ENCODE measurements around the gene PPM1J. TPM values are rescaled to one million over a fixed set of nuclear protein-coding genes. Genes with fewer than 3 reads are reported as not detected.

PPM1J gene
- total and polyA plus RNA-seq, 2 of the 8 experiments (the other 6 are each of a cell fraction or from before 2014, with no cell fraction given) = 19.4 to 31.6 TPM

- no peak for TF ChIP-seq CHD7 (IDR thresholded peaks at IDR 0.05; ENCODE audit: insufficient replicate concordance, low read length)
These were observed 10.7 kb downstream of the PPM1J start (continued) for GRCh38 chr1:112704391-112704933.

Measured in H1 (cell line).